GM23338 (cell line): Measurements from ENCODE around the gene WSCD2. TPM values are rescaled to one million over a fixed set of nuclear protein-coding genes. Genes with fewer than 3 reads are reported as not detected.

Source experiments
- ATAC-seq: fragments of 200-7000 bp; cut with Tn5 transposase; 3 replicates; pipeline ENCODE4 v1.9.1; 2020
- DNase-seq: peaks from one replicate; pipeline ENCODE4 v3.0.0-alpha.2; 2015; ENCODE audit warnings: low spot score
- H2AFZ ChIP-seq: fragments of 200-600 bp; sonication (generic); 2 replicates; pipeline ENCODE4 v1.8.0; 2016; ENCODE audit warnings: antibody characterized with exemption, mild to moderate bottlenecking, moderate library complexity
- H3F3A ChIP-seq: fragments of 200-600 bp; sonication (generic); replicated peaks from 2 replicates; pipeline ENCODE4 v1.8.0; 2017; ENCODE audit warnings: antibody characterized with exemption, mixed run types, low read depth
- H3K27ac ChIP-seq: fragments of 200-600 bp; sonication (generic); 2 replicates; pipeline ENCODE4 v1.6.1; 2016; ENCODE audit warnings: low read depth
- H3K27me3 ChIP-seq: fragments of 200-600 bp; sonication (generic); 2 replicates; pipeline ENCODE4 v1.8.0; 2016; ENCODE audit warnings: mild to moderate bottlenecking, mixed run types, moderate library complexity; ENCODE audit not compliant: insufficient read depth
- H3K36me3 ChIP-seq: fragments of 200-600 bp; sonication (generic); 2 replicates; pipeline ENCODE4 v1.8.0; 2016; ENCODE audit warnings: mild to moderate bottlenecking; ENCODE audit not compliant: insufficient read depth
- H3K4me1 ChIP-seq: fragments of 200-600 bp; sonication (generic); 2 replicates; pipeline ENCODE4 v1.8.0; 2016; ENCODE audit warnings: mild to moderate bottlenecking, moderate library complexity; ENCODE audit not compliant: insufficient read depth
- H3K4me2 ChIP-seq: fragments of 200-600 bp; sonication (generic); 2 replicates; pipeline ENCODE4 v1.7.1; 2017; ENCODE audit warnings: mixed run types
- H3K4me3 ChIP-seq: fragments of 200-600 bp; sonication (generic); 2 replicates; pipeline ENCODE4 v1.6.1; 2016; ENCODE audit warnings: mixed run types
- H3K79me2 ChIP-seq: fragments of 200-600 bp; sonication (generic); replicated peaks from 2 replicates; pipeline ENCODE4 v1.8.0; 2017; ENCODE audit warnings: mild to moderate bottlenecking; ENCODE audit not compliant: insufficient read depth
- H3K9me2 ChIP-seq: fragments of 200-600 bp; sonication (generic); 2 replicates; pipeline ENCODE4 v1.8.0; 2017; ENCODE audit not compliant: insufficient read depth
- H4K20me1 ChIP-seq: fragments of 200-600 bp; sonication (generic); replicated peaks from 2 replicates; pipeline ENCODE4 v1.8.0; 2017; ENCODE audit warnings: mild to moderate bottlenecking; ENCODE audit not compliant: insufficient read depth
- H3K27ac Mint-ChIP-seq: 2 replicates; pipeline ENCODE4 v1.8.0; 2020; ENCODE audit warnings: inconsistent platforms, mild to moderate bottlenecking, moderate library complexity, mixed read lengths
- H3K27me3 Mint-ChIP-seq: 3 replicates; pipeline ENCODE4 v1.8.0; 2022; ENCODE audit warnings: low read depth, mild to moderate bottlenecking, moderate library complexity, mixed read lengths, inconsistent platforms; ENCODE audit not compliant: insufficient read depth, poor library complexity
- H3K36me3 Mint-ChIP-seq: 3 replicates; pipeline ENCODE4 v1.8.0; 2021; ENCODE audit warnings: low read depth, mild to moderate bottlenecking, inconsistent platforms, moderate library complexity, mixed read lengths
- H3K4me1 Mint-ChIP-seq: 3 replicates; pipeline ENCODE4 v1.8.0; 2020; ENCODE audit warnings: mild to moderate bottlenecking, inconsistent platforms, mixed read lengths
- H3K4me3 Mint-ChIP-seq: 3 replicates; pipeline ENCODE4 v1.8.0; 2021; ENCODE audit warnings: moderate library complexity, mild to moderate bottlenecking, inconsistent platforms, mixed read lengths
- H3K9me3 Mint-ChIP-seq: 3 replicates; pipeline ENCODE4 v1.8.0; 2020; ENCODE audit warnings: moderate library complexity, mild to moderate bottlenecking, inconsistent platforms, mixed read lengths
- CREB1 ChIP-seq: fragments of 250-450 bp; sonication (Bioruptor Pico); IDR thresholded peaks from 2 replicates; pipeline ENCODE4 v1.5.0; 2020; ENCODE audit warnings: low read depth, mild to moderate bottlenecking, moderate library complexity
- EZH2phosphoT487 ChIP-seq: fragments of 200-600 bp; sonication (generic); IDR thresholded peaks from one replicate; pipeline ENCODE4 v1.8.1; 2018; ENCODE audit warnings: antibody characterized with exemption; ENCODE audit not compliant: unreplicated experiment
- JUNB ChIP-seq: IDR thresholded peaks from one replicate; pipeline ENCODE4 v1.6.1; 2016; ENCODE audit warnings: antibody characterized with exemption; ENCODE audit not compliant: unreplicated experiment
- NANOG ChIP-seq: IDR thresholded peaks from 2 replicates; pipeline ENCODE4 v1.6.1; 2016; ENCODE audit warnings: antibody characterized with exemption, borderline replicate concordance
- STAT1 ChIP-seq: IDR thresholded peaks from one replicate; pipeline ENCODE4 v1.6.1; 2016; ENCODE audit warnings: antibody characterized with exemption; ENCODE audit not compliant: unreplicated experiment
- ZNF114 ChIP-seq: fragments of 250-450 bp; sonication (Bioruptor Pico); IDR thresholded peaks from 2 replicates; pipeline ENCODE4 v1.5.0; 2020; ENCODE audit warnings: mild to moderate bottlenecking, moderate library complexity
- polyA plus RNA-seq: library from polyadenylated mRNA; unstranded; fragments of >200 nt; fragmentation: Nextera tagmentation; extraction: Ambion mirVana; gene quantifications from 2 replicates; pipeline ENCODE4 v1.2.1, GENCODE V29; 2016
- total RNA-seq: library from RNA; depleted of rRNA; stranded (reverse); fragments of >200 nt; shearing (Covaris generic); gene quantifications from 2 replicates; pipeline ENCODE4 v1.2.3, GENCODE V29; 2014
- TF ChIP-seq, protein P1 (sequence below), 2 experiments: fragments of 200-600 bp in 1 of 2; sonication (generic) in 1 of 2; conservative IDR thresholded peaks; 2 replicates each; pipeline versions ENCODE4 v1.5.1 to v1.6.1; 2016 to 2017; ENCODE audit warnings: antibody characterized with exemption in 2 of 2, low read depth in 2 of 2, mild to moderate bottlenecking in 2 of 2, moderate library complexity in 1 of 2
- TF ChIP-seq, protein P2 (sequence below): IDR thresholded peaks from 2 replicates; pipeline ENCODE4 v1.6.1; 2016; ENCODE audit warnings: antibody characterized with exemption
- TF ChIP-seq, protein P3 (sequence below): IDR thresholded peaks from one replicate; pipeline ENCODE4 v1.6.1; 2018; ENCODE audit warnings: antibody characterized with exemption; ENCODE audit not compliant: unreplicated experiment

The WSCD2 gene
- total and polyA plus RNA-seq, 2 experiments from 2014 or later = 0.66 to 3.1 TPM

DNA sequence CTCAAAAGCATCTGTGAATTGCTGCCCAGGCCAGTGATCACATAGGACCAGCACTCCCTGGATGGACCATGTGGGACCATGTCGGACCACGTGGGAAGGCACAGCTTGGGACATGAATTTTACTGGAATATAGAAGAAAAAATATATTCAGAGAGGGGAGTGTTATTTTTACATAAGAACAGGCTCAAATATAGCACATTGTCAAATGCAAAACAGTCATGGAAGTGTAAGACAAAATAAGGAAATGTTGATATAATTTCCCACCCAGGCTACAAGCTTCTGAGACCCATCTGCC, 141.7 kb downstream of the WSCD2 start (continued):
- TF ChIP-seq, protein P1, sequence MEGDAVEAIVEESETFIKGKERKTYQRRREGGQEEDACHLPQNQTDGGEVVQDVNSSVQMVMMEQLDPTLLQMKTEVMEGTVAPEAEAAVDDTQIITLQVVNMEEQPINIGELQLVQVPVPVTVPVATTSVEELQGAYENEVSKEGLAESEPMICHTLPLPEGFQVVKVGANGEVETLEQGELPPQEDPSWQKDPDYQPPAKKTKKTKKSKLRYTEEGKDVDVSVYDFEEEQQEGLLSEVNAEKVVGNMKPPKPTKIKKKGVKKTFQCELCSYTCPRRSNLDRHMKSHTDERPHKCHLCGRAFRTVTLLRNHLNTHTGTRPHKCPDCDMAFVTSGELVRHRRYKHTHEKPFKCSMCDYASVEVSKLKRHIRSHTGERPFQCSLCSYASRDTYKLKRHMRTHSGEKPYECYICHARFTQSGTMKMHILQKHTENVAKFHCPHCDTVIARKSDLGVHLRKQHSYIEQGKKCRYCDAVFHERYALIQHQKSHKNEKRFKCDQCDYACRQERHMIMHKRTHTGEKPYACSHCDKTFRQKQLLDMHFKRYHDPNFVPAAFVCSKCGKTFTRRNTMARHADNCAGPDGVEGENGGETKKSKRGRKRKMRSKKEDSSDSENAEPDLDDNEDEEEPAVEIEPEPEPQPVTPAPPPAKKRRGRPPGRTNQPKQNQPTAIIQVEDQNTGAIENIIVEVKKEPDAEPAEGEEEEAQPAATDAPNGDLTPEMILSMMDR (conservative IDR thresholded peaks at IDR 0.05; ENCODE audit: low read depth in 2 of 2) = no peak
- TF ChIP-seq NANOG = no peak
- TF ChIP-seq, protein P2, sequence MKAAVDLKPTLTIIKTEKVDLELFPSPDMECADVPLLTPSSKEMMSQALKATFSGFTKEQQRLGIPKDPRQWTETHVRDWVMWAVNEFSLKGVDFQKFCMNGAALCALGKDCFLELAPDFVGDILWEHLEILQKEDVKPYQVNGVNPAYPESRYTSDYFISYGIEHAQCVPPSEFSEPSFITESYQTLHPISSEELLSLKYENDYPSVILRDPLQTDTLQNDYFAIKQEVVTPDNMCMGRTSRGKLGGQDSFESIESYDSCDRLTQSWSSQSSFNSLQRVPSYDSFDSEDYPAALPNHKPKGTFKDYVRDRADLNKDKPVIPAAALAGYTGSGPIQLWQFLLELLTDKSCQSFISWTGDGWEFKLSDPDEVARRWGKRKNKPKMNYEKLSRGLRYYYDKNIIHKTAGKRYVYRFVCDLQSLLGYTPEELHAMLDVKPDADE = no peak
- no peak for TF ChIP-seq ZNF114
- no peak for TF ChIP-seq JUNB
- no peak for TF ChIP-seq CREB1 (CRISPR knock-in tag)
- TF ChIP-seq, protein P3, sequence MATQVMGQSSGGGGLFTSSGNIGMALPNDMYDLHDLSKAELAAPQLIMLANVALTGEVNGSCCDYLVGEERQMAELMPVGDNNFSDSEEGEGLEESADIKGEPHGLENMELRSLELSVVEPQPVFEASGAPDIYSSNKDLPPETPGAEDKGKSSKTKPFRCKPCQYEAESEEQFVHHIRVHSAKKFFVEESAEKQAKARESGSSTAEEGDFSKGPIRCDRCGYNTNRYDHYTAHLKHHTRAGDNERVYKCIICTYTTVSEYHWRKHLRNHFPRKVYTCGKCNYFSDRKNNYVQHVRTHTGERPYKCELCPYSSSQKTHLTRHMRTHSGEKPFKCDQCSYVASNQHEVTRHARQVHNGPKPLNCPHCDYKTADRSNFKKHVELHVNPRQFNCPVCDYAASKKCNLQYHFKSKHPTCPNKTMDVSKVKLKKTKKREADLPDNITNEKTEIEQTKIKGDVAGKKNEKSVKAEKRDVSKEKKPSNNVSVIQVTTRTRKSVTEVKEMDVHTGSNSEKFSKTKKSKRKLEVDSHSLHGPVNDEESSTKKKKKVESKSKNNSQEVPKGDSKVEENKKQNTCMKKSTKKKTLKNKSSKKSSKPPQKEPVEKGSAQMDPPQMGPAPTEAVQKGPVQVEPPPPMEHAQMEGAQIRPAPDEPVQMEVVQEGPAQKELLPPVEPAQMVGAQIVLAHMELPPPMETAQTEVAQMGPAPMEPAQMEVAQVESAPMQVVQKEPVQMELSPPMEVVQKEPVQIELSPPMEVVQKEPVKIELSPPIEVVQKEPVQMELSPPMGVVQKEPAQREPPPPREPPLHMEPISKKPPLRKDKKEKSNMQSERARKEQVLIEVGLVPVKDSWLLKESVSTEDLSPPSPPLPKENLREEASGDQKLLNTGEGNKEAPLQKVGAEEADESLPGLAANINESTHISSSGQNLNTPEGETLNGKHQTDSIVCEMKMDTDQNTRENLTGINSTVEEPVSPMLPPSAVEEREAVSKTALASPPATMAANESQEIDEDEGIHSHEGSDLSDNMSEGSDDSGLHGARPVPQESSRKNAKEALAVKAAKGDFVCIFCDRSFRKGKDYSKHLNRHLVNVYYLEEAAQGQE = no peak
- TF ChIP-seq EZH2phosphoT487 = no peak

DNA sequence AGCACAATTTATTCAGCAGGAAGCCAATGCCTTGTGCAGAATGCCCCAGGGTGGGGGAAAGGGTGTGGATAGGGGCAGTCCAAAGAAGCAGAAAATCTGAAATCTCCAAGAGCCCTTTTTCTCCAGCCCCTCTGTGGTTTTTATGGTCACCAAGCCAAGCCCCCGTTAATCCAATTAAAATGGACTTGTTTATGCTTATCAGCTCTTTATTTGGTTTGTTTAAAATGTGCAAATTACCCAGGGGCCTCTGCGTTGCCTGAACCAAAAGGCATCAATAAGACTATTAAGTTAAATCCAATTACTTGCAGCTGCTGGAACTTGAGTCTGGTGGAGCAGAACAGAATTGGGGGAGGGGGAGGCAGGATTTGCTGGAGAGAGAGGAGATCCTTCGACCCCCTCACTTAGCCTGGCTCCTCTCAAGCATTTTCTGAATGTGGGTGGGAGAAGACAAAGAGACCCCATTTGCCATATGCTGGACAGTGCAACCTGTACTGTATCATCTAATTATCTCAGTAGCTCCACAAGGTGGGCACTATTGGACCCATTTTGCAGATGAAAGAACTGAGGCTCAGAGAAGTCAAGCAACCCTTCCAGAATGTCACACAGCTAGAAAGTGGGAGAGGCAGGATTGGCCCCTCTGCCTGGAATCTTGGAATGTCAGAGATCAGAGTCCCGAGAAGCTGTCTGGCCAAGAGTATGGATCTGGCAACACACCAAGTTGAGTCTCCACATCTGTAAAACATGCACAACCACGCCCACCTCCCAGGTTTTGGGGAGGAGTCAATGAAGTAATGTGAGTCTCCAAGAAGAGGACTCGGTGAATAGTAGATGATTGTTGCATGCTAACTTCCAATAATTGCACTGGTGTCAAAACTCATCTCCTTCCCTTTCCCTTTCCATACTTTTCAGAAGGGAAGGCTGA, 143.1 kb downstream of the WSCD2 start:
- Histone ChIP-seq H3K9me2 (no peaks in the 10 kb centered on the region), H3K4me1 (no peaks in the 10 kb centered on the region), H3K79me2 (no peaks in the 10 kb centered on the region), H3K4me3 (no peak overlapping the region), H3K36me3 (no peaks in the 10 kb centered on the region), H3K4me2 (no peak overlapping the region), H3K27ac (no peak overlapping the region), H3K27me3 (no peaks in the 10 kb centered on the region), H3F3A (no peaks in the 10 kb centered on the region), H4K20me1 (no peaks in the 10 kb centered on the region; the same call in 1 of the 2 replicates), H2AFZ (no peak overlapping the region)
- TF ChIP-seq EZH2phosphoT487 = no peak
- no peak for TF ChIP-seq JUNB
- no peak for TF ChIP-seq STAT1
- TF ChIP-seq, protein P2 = no peak
- TF ChIP-seq NANOG = no peak
- TF ChIP-seq, protein P1 (conservative IDR thresholded peaks at IDR 0.05; ENCODE audit: low read depth in 2 of 2) = no peak
- Mint-ChIP-seq H3K27ac (no peak overlapping the region), H3K36me3 (no peaks in the 10 kb centered on the region), H3K4me1 (peaks cover 6% of the 10 kb centered on the region), H3K27me3 (no peaks in the 10 kb centered on the region), H3K4me3 (no peak overlapping the region), H3K9me3 (peaks cover 3% of the 10 kb centered on the region; the same call in 1 of the 3 replicates)
- ATAC-seq (no peak), DNase-seq (no peak)
